ENCODE results near the gene ATP8B2.
A peak's percentile ranks its signal among the peaks of the same experiment; 100 is the strongest.
"Not testable (repeated sequence)": the region's sequence is repeated elsewhere in the genome, so short reads cannot be mapped to it uniquely, and the experiment has no call there.

ATP8B2 gene

GRCh38 chr1:154325583-154326545 lies 539 bp downstream of the ATP8B2 start:
- DNase-seq: peak; percentile 83

GRCh38 chr1:154326546-154327465 lies 1.5 kb downstream of the ATP8B2 start:
- no peak for DNase-seq

DNA sequence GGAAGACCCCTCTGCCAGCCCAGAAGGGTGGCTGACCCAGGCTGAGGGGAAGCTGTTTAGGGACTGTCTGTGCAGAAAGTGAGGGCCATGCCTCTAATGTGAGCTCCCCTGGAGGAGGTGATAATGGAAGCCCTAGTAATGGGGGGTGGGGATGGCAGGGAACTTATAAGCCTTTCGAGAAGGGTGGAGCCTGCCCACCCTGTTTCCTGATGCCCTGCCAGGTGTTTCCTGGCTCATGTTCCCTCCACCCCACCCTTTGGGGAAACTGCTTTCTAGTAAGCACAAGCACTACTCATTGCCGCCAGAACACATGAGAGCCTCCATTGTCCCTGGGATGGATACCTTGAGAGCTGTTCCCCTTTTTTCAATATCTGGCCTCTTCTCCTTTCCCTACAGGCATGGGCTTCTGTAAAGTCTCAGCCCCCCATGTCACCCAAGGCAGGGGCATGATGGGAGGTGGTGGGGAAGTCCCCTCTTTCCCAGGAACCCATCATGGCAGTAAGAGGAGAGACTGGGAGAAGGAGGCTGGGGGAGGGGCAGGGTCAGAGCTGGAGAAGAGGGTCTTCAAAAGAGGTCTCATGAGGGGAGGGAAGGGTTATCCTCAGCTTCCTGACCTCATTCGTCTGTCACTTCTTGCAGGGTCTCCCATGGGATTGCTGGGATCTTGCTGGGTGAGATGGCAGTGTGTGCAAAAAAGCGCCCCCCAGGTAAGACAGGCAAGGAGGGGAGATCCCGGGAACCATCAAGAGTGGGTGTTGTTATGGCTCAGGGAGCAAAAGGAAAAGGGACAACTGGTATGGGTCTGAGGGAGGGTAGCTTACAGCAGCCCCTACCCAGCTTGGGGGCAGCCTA lies 2.4 kb downstream of the ATP8B2 start:
- DNase-seq: peak; percentile 30

GRCh38 chr1:154328318-154329151 lies 3.2 kb downstream of the ATP8B2 start:
- peak; percentile 85 for DNase-seq

DNA sequence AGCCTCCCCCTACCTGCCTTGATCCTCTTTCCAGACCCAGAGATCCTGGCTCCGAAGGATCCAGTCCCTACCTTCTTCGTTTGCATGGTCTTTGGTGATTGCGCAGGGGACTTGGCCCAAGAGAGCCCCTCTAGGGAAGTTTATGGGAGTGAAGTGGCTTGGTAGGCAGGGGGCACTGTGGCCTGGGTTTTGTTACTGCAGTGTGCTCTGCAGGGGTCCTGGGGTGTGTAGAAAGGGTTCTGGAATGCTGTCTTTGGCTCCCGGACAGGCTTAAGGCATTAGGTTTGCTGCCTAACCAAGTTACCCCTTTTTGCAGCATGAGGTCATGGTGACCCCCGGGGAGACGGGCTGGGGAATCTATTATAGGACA lies 3.8 kb downstream of the ATP8B2 start:
- DNase-seq: peak; percentile 70

DNA sequence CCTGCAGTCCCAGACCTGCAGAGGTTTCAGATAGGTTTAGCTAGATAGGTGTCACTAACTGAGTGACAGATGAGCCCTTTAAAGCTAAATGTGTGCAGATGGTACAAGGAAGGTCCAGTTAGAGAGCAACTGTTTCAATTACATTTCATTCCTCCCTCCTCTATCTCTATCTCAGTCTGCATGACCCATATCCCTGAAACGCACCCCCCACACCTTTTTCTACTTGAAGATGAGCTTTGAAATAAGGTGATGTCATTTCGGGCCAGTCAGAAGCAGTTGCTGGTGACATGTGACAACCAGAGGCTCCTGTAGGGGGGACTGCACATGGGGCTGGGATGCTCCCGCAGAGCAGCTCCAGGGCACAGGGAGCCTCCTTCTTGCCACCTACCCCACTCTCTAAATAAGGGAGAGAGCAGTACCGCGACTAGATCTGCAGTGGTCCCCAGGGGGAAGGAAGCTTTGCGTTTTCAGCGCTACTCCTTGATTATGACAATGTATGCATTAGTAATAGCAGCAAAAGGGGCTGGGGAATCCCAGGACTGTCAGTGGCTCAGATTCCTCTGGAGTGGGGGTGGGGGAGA lies 4.3 kb downstream of the ATP8B2 start:
- peak; percentile 71 for DNase-seq

- DNase-seq: no peak
These were observed 5.3 kb downstream of the ATP8B2 start for GRCh38 chr1:154330669-154331068.

DNA sequence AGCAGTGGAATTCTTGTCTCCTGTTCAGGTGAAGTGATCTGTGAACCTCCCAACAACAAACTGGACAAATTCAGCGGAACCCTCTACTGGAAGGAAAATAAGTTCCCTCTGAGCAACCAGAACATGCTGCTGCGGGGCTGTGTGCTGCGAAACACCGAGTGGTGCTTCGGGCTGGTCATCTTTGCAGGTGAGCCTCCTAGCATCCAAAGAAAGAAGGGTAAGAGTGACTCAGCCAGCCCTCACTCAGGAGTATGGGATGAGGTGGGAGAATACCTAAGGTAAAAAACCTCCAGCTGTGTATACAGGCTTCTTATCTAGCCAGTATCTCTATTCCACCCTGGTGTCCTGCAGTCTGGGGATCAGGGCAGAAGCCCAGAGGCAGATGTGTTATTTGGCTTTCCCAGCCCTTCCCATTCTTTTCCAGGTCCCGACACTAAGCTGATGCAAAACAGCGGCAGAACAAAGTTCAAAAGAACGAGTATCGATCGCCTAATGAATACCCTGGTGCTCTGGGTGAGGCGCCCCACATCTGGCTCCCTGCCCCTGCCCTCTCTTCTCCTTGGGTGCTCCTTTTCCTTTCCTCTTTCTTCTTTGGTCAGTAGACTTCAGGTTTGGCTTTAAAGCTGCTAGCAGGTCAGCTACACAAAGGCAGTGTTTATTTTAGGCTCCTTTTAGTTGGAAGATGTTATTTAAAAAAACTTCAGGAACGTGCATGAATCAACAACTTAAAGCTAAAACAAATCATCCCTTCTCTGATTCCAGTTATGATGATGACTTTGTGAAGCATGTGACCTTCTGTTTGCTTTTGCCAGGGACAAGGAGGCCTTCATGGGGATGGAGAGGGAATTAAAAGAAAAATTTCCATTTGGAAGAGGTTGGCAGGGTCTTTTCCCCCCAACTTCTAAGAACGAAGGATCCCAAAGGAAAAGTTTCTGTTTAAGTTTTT lies 9.0 kb downstream of the ATP8B2 start:
- DNase-seq: no peak

GRCh38 chr1:154335025-154335714 lies 9.8 kb downstream of the ATP8B2 start:
- DNase-seq: peak; percentile 94

DNA sequence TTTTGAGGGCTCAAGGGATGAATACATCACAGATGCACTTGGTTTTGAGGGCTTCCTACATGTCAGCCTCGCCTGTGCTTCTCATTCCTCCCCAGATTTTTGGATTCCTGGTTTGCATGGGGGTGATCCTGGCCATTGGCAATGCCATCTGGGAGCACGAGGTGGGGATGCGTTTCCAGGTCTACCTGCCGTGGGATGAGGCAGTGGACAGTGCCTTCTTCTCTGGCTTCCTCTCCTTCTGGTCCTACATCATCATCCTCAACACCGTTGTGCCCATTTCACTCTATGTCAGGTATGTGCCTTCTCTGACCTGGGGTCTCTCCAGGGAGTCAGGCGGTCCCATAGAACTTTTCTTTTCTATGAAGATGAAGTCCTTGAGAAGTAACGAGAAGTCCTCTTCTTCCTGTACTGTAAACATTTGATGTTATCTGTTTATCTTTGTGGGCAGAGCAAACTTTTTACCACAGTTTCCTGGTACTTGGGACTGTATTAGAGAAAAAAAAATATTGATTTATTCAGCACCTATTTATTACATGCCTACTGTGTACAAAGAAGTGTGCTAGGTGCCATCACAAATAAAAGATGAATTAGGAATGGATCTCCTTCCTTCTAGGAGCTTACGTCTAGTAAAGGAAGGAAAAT lies 12.0 kb downstream of the ATP8B2 start:
- no peak for DNase-seq

- DNase-seq: no peak
These were observed 13.6 kb downstream of the ATP8B2 start for GRCh38 chr1:154338875-154339274.

- not testable (repeated sequence) for DNase-seq
These were observed 16.0 kb downstream of the ATP8B2 start for GRCh38 chr1:154341366-154341765.

DNA sequence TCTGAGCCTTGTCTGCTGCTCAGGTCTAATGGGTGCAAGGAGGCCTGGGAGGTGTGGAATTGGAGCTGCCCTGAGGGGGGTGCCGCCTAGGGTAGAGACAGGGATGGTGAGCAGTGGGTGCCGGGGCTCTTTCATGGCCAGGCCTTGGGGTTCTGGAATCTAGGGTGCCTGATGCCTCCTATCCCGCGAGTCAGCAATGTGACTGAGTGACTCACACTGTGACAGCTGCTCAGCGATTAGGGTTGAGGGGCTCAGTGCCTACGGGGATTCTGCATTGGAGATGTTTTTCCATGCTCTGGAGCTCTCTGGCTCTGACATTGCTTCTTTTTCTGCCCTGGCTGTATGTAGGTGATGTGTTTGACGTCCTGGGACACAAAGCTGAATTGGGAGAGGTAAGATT lies 16.8 kb downstream of the ATP8B2 start:
- DNase-seq: no peak

DNA sequence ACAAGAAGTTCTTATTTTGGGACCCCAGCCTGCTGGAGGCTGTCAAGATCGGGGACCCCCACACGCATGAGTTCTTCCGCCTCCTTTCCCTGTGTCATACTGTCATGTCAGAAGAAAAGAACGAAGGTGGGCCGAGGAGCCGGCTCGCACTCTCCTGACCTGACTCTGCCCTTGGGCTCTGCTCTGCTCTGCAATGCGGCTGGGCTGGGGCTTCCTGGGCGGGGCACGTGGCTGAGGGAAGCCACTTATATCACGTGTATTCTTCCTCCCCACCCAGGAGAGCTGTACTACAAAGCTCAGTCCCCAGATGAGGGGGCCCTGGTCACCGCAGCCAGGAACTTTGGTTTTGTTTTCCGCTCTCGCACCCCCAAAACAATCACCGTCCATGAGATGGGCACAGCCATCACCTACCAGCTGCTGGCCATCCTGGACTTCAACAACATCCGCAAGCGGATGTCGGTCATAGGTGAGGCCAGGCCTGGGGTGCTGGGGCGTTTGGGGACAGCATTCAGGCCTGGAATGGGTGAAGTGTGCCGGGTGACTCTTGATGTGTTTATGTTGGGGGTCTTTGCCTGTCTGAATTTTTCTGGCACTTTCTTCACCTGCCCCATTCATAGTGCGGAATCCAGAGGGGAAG lies 17.6 kb downstream of the ATP8B2 start:
- DNase-seq: no peak

GRCh38 chr1:154344977-154345837 lies 19.9 kb downstream of the ATP8B2 start:
- peak; percentile 37 for DNase-seq

DNA sequence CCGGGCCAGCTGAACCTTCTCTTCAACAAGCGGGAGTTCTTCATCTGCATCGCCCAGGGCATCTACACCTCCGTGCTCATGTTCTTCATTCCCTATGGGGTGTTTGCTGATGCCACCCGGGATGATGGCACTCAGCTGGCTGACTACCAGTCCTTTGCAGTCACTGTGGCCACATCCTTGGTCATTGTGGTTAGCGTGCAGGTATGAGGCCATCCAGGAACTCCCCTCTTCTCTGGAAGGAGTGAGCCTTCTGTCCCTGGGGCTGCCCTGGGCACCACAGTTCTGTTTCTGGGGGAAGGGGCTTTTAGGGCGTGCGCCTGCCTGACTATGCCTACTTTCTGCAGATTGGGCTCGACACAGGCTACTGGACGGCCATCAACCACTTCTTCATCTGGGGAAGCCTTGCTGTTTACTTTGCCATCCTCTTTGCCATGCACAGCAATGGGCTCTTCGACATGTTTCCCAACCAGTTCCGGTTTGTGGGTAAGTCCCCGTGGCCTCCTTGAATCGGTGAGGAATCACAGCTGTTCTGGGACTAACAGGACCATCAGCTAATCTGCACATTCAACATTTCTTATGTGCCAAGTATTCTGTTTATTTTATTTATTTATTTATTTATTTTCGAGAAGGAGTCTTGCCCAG lies 21.1 kb downstream of the ATP8B2 start:
- DNase-seq: no peak

DNA sequence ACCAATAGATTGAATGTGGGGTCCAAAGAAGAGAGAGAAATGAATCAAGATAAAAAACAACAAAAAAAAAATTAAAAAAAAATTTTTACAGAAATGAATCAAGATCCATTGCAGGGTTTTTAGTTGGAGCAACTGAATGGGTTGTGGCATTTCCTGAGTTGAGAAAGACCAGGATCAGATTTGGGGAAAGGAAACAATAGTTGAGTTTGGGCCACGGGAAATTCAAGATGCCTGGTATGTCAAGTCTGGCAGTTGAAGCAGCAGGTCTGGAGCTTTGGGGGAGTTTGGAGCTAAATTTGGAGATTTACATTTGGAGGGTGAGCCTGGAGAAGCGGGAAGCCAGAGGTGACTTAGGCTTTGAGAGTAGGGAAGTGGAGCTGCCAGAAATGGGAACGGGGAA lies 22.6 kb downstream of the ATP8B2 start:
- no peak for DNase-seq
